HG03575 (cell line): Measurements from ENCODE around the gene RBM39.
"Not testable (repeated sequence)": the region's sequence is repeated elsewhere in the genome, so short reads cannot be mapped to it uniquely, and the experiment has no call there.

Experiments used
- ATAC-seq: cut with Tn5 transposase; IDR thresholded peaks from one replicate; pipeline ENCODE4 v1.9.1; 2021; ENCODE audit not compliant: unreplicated experiment, insufficient number of reproducible peaks, low FRiP score; ENCODE audit errors: extremely low read depth

Gene RBM39

DNA sequence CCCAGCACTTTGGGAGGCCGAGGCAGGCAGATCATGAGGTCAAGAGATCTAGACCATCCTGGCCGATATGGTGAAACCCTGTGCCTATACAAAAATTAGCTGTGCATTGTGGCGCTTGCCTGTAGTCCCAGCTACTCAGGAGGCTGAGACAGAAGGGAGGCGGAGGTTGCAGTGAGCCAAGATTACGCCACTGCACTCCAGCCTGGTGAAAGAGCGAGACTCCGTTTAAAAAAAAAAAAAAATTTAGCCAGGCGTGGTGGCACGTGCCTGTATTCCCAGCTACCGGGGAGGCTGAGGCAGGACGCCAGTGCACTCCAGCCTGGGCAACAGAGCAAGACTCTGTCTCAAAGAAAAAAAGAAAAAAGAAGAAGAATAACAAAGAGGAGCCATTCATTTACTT, 19.5 kb upstream of the RBM39 start:
- ATAC-seq: not testable (repeated sequence)

DNA sequence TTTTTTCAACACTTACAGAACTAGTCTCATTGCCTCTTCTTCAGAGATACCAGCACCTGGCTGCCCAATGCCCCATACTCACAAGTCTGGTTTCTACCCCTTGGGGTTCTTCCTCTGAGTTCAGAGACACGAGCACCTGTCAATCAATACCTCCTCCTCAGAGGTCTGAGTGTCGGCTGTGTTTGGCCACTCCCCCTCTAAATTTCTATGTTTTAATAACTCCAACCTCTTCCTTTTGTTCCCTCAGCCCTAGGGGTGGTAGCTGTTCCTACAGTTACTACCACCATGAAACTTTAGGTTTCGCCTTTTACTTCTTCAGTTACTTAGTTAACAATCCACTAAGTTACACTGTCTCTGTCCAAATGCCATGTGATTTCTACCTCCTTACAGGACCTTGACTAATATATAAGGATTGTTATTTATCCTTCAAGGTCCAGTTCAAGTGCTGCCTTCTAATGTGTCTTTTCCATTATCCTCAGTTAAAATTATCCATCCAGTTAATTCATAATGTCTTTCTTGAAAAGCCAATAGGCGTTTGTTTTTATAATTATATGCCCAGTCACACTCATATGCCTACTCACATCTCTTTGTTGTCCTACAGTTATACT, 15.1 kb upstream of the RBM39 start:
- ATAC-seq: no peak

DNA sequence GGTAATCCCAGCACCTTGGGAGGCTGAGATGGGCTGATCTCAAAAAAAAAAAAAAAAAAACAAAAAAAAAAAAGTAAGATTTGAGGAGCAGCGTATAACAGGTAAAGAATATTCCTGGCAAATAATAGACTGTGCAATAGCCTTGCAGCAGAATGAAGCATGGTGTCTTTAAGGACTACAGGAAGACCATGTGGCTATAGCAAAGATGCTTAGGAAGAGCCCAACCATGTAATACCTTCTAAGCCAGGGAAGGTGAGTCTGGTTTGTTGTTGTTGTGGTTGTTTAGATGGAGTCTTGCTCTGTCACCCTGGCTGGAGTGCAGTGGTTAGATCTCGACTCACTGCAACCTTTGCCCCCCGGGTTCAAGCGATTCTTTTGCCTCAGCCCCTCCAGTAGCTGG, 14.3 kb upstream of the RBM39 start:
- ATAC-seq: no peak

DNA sequence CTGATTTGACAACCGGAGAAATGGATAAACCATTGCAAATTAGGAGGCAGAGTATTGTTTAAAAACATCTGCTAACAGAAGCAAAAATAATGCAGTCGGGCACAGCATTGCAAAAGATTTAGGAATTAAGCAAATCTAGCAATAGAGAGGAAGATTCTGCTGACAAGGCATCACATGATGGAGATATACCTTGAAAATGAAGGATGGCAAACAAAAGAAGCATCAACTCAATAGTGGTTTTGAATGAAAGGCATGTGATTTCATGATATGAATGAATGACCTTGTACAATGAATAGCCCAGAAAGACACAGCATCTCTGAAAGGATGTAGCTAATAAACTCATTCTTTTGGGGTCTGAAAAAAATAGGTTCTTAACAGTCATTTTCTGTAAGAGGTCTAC, 8.6 kb upstream of the RBM39 start:
- no peak for ATAC-seq

DNA sequence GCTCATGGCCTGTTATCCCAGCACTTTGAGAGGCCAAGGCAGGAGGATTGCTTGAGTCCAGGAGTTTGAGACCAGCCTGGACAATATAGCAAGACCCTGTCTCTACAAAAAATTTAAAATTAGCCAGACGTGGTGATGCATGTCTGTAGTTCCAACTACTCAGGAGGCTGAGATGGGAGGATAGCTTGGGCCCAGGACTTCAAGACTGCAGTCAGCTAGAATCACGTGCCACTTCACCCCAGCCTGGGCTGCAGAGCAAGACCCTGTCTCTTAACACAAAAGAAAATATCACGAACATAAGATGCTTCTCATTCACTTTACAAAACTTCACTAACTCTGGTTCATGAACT, 2.4 kb upstream of the RBM39 start:
- not testable (repeated sequence) for ATAC-seq

DNA sequence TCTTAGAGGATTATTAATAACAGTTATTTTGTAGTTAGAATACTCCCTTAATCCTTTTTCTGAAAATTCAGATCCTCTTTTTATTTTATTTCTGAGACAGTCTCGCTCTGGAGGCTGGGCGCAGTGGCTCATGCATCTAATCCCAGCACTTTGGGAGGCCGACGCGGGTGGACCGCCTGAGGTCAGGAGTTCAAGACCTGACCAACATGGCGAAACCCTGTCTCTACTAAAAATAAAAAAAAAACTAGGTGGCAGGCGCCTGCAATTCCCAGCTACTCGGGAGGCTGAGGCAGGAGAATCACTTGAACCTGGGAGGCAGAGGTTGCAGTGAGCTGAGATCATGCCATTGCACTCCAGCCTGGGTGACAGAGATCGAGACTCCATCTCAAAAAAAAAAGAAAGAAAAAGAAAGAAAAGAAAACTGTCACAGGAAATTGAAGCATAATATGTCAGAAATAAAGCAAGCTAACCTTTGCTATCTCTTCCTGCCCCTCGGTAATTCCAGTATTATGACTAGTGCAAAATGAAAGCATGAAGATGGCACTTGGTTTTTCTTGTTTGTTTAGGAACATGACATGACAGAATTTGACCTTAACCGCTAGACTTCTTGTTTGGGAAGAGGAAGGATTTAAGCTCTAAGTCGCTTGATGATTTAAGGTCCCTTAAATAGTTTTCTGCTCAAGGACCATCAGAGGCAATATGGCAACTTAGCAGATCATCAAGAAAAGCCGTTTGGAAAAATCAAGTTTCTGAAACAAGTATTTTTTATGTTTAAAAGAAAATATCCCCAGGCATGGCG, 1.8 kb upstream of the RBM39 start:
- no peak for ATAC-seq

DNA sequence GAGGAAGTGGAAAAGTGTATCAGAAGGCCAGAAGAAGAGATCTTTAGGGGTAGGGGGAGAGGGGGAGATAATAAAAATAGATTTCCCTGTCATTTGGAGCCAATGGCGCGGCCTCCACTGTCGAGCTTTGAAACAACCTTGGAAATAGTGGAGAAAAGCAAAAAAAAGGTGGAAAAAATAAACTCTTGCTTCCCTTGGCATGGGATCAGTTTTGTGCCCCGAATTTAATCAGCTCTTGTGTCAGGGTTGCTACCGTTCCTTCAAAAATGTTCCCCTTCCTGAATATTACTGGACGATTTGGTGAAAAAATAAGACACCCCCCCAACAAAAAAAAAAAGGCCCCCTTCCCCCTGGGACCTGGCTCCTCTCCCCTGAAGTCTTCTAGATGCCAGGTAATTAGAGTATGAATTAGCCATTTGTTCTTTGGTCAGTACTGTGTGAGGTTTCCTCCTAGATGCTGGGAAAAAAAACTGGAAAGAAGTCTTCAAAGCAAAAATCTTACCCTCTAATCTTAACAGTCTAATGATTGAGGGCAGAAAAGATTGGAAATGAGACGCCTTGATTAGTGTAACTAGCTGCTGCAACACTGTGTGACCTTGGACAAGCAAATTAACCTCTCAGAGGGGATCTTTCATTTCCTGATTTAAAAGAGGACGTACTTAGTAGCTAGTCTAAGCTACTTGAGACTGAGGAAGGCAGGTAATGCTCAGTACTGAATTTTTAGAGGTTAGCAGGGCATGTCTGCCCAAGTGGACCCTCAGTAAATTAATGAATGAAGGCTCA, 872 bp upstream of the RBM39 start:
- ATAC-seq: no peak

DNA sequence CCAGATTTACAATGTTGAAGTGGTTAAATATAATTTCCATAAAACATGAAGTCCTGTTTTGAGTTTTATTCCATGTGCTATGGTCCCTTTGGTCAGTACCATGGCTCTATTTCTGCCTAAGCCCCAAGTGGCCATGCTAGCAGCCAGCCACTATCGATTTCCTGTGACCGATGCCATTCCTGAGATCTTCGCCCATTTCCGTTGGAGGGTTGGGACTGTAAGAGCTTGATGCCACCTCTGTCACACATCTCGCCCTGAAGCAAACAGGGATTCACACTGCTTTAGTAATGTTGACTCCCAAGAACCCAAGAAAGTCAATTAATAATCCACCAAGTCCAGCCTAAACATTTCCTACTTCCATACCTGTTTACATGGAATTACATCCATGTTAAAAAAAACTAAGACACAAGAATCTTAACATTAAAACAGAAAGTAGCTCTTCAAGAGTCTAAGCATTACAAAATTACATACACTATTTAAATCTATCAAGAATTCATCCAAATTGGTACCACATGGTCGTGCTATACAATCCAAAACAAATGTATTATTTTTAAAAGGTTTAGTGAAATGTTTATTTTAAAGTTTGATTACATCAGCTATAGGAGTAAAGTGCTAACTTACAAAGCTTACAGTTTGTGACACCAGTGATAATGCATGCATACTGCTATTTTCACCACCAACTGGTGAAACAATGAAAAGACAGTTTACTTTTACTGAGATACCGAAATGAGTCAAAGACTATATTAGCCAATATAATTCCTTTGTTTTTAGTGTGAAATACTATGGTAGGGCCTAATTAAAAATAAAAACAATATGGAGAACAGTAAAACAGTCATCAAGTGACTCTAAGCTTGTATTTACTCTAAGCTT, 2.5 kb downstream of the RBM39 start:
- no peak for ATAC-seq

DNA sequence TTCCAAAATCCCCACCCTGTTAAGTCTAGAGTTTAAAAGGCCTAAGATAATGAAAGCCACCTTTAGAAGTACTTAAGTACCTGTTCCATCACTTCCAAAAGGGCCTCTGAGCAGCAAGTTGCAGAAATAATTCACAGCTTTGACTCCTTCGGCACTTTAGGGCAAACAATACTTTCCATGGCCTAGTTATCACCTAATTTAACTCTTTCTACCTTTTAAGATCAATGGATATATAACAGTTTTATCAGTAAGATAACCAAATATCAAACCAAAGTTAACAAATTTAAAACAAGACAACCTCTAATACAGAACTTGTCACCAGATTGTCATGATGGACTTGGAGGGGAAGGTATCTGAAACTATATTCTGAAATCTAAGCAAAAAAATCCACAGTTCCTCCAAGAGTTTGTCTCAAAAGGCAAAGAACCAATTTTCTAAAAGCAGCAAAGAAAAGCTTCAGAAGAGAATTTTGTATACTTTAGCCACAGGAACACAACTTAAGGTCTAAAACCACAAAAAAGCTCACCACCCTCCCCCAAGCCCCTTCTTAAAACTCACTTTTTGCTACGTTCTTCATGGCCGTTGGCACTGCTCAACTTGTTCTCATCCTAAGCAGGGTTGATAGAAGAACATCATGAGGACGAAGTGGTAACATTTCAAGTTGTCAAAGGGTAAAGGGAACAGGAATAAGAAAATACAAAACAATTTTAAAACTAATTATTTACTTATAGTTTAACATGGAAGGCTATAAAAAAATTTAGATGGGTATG, 3.5 kb downstream of the RBM39 start:
- ATAC-seq: no peak

DNA sequence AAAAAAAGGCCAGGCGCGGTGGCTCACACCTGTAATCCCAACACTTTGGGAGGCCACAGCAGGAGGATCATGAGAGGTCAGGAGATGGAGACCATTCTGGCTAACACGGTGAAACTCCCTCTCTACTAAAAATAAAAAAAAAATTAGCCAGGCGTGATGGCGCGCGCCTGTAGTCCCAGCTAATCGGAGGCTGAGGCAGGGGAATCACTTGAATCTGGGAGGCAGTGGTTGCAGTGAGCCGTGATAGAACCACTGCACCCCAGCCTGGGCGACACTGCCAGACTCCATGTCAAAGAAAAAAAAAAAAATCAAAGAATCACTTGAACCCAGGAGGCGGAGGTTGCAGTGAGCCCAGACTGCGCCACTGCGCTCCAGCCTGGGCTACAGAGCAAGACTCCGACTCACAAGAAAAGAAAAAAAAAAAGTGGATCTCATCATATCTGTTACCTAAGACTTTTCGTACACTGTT, 4.2 kb downstream of the RBM39 start:
- ATAC-seq: no peak

DNA sequence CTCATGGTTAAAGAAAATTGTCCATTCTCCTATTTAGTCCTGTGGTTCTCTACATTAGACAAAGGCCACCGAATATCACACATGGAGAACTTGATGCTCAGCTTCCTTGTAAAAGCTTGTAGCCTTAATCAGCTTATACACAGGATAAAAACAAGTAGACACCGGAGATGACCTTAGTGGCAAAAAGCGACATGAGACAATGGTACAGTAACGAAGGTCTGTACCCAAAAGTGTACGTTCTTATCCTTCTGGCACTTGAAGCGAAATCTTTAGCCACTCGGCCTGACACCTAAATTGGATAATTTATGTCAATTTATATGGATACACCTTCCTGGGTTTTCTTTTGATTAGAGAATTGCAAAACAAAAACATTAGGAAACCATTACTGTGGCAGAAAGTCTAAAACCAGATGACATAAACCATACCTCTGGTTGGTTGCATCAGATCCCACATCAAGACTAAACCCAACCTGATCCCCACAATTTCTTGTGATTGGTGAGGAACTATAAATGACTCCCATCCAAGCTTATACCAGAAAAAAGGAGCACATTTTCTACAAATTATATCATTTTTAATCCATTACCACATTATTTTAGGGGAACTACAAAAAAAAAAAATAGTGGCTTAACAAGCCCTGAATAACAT, 6.1 kb downstream of the RBM39 start:
- no peak for ATAC-seq

DNA sequence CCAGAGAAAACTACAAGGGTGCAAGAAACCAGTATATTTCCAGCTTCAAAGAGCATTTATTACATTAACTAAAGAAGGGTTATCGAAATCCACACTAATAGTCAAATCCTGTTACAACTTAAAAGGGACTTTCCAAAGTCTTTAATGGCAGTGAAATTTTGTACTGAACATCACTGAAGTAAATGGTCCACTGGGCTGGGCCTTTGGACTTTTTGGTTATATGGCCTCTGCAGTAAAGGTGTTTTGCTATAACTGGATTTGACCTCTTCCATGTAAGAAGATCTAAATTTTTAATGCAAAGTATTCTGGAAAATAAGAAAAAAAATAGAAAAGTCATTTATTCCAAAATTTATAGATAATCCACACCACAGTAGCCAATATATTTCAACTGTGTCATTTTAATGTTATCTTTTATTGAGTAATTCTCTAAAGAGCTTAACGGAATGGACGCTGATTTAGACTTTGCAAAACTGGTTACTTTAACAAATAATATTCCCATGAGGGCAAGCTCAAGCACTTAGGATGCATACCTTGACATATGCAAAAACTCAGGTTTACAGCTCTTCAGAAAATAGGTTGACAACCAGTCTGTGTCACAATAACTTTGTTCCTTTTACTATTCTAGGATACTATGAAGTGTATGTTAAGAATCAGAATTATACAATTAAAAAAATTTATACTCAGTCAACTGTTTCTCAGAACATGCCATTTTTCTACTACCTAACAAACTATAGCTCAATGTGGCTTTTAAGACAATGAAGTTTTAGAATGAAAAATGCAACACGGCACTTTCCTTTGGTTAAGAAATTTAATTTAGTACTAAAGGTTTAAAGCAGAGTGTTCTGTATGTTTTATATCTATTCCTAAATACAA, 7.0 kb downstream of the RBM39 start:
- no peak for ATAC-seq

DNA sequence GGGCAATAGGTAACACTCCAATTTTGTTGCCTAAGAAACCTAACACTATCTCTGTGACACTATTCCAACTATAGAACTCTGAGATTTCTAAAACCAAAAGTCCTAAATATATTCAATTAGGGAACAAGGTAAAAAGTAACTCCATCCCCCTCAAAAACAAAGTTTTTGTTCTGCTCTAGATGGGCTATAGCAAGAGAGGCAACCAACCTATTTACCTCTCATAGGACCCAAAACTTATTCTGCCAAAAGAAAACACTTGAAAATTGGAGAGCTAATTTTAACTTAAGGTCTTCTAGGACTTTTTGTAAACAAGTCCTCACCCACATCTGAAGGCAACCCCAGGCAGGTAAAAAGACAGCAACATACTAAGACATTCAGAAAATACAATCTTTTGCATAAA, 7.7 kb downstream of the RBM39 start:
- no peak for ATAC-seq

DNA sequence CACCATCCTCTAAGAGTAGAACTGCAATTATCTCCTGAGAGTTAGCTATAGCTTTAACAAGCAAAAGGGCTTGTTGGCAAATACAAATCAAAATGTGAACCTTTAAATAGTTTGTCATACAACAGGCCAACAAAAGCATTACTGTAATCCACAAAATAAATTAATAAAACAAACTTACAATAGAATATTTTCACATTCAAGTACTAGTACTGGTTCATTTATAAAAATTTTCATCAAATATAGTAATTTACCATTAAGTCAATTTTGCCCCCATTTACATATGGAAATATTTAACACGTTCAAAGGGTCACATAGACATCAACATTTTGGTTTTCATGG, 9.4 kb downstream of the RBM39 start:
- no peak for ATAC-seq

DNA sequence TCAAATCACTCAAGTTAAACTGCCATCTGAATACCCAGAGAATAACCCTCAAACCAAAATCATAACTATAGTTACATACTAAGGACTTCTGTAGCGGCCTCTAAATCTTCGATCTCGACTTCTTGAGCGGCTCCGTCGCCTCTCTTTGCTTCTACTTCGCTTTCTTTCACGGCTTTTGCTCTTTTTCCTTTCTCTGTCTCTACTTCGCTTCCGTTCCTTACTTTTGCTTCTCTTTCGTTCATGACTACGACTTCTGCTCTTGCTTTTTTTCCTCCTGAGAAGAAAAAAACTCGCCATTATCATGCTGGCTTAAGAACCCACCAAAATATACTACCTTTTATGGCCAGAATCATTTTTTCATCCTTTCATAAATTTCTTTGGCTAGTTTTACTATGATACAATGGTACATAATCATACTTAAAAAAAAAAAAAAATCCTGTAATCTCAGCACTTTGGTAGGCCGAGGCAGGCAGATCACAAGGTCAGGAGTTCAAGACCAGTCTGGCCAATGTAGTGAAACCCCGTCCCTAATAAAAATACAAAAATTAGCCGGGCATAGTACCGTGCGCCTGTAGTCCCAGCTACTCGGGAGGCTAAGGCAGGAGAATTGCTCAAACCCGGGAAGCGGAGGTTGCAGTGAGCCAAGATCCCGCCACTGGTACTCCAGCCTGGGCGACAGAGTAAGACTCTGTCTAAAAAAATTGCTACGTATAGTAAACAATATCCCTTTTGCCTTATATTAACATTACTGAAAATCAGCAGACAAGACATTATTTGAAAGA, 10.0 kb downstream of the RBM39 start:
- ATAC-seq: no peak

DNA sequence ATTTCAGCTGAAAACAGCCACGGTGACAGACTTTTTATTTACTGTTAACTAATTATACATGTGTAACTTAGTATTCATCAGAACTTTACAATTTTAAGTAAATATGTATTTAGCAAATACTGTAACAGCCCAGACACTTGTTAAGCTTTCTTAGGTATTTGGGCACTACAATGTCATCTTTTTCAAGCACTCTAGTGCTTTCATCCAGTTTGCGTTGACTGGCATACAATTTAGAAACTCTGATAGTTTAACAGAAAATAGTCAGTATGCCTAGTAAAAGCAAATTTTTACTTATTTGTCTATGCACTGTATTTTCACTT, 10.6 kb downstream of the RBM39 start:
- no peak for ATAC-seq
